ENCODE measurements around the gene AGTPBP1. TPM values are rescaled to one million over a fixed set of nuclear protein-coding genes. Genes with fewer than 3 reads are reported as not detected.

AGTPBP1 gene
- total and polyA plus RNA-seq, 2 of the 8 experiments (the other 6 are each of a cell fraction or from before 2014, with no cell fraction given): 13.4 to 65.2 TPM

DNA sequence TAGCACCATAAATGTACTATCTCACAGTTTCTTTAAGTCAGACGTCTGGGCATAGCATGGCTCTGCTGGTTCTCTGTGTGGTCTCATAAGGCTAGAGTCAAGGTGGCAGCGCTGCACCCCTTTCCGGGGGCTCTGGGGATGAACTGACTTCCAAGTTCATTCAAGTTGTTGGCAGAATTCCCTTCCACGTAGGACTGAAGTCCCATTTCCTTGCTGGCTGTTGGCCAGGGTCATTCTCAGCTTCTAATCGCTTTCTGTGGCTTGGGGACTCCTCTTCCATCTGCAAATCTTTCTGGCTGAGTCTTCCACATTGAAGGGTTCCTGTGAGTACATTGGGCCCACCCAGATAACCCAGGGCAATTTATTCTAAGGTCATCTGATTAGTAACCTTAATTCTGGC lies 211.0 kb downstream of the AGTPBP1 start:
- no peak for FAIRE-seq

More for the DNA sequence above, 211.0 kb downstream of the AGTPBP1 start:
- H3K27ac ChIP-seq (ENCODE audit: low read depth, low read length): no peak overlapping the region
- H2BK12ac ChIP-seq (ENCODE audit: low read depth, low read length): no peak overlapping the region
- H3K9ac ChIP-seq (replicated peaks in 1 of 4; ENCODE audit: extremely low read depth in 1 of 4, low read depth in 3 of 4, low read length in 3 of 4): no peak overlapping the region
- no peak for DNase-seq (ENCODE audit: low read depth in 1 of 2, low spot score in 2 of 2)
- H2BK5ac ChIP-seq (ENCODE audit: low read depth, low read length): no peak overlapping the region
- H2BK20ac ChIP-seq (ENCODE audit: low read length): no peak overlapping the region
- H4K20me1 ChIP-seq (replicated peaks in 1 of 2; ENCODE audit: control insufficient read depth in 1 of 2, insufficient read depth in 2 of 2, low read length in 2 of 2): peaks cover 0 to 4% of the 10 kb centered on the region in 2 experiments
- no peak overlapping the region for H4K8ac ChIP-seq (ENCODE audit: extremely low read depth, insufficient read depth, low read length)
- no peaks in the 10 kb centered on the region for H3K79me1 ChIP-seq (ENCODE audit: low read depth, low read length)
- TF ChIP-seq CREB1 (IDR thresholded peaks at IDR 0.05): no peak
- TF ChIP-seq RXRA (IDR thresholded peaks at IDR 0.05; ENCODE audit: insufficient read depth, low read depth, low read length): no peak
- no peak for TF ChIP-seq BCL11A (IDR thresholded peaks at IDR 0.05; ENCODE audit: low read depth in 2 of 2, low read length in 2 of 2)
- H3K4ac ChIP-seq (replicated peaks; ENCODE audit: insufficient read length, low read depth, low read length): no peak overlapping the region
- no peak overlapping the region for H3K23ac ChIP-seq (ENCODE audit: insufficient read length)
- no peaks in the 10 kb centered on the region for H3K36me3 ChIP-seq (ENCODE audit: control insufficient read depth in 2 of 4, insufficient read depth in 4 of 4, low read length in 3 of 4)
- no peaks in the 10 kb centered on the region for H3K27me3 ChIP-seq (replicated peaks in 1 of 4; ENCODE audit: control insufficient read depth in 3 of 4, extremely low read depth in 1 of 4, insufficient read depth in 3 of 4, low read length in 3 of 4)
- H2BK120ac ChIP-seq (replicated peaks; ENCODE audit: low read depth, low read length): no peak overlapping the region
- H2BK15ac ChIP-seq (ENCODE audit: low read length): no peak overlapping the region
- no peak overlapping the region for H3K14ac ChIP-seq (ENCODE audit: insufficient read length)
- WGBS, 2 experiments (ENCODE audit: extremely low coverage in 1 of 2, insufficient coverage in 1 of 2, insufficient read length in 1 of 2, insufficient replicate concordance in 2 of 2, low coverage in 1 of 2, low lambda C conversion rate in 2 of 2, missing lambda C conversion rate in 1 of 2): 87% methylated on average over 5 of the region's 5 CpGs; no CpG with 5 or more reads in 1 of the 2 experiments
- H3K18ac ChIP-seq (ENCODE audit: extremely low read depth, low read length): no peak overlapping the region
- no peak overlapping the region for H3K4me3 ChIP-seq (ENCODE audit: extremely low read depth in 1 of 4, insufficient read depth in 2 of 4, low read depth in 3 of 4, low read length in 4 of 4)
- H3K4me2 ChIP-seq (ENCODE audit: insufficient read depth in 1 of 2, low read depth in 2 of 2, low read length in 2 of 2): no peak overlapping the region
- ChIA-PET CTCF (ENCODE audit: partially characterized antibody) (no interaction called here), POLR2A (ENCODE audit: partially characterized antibody) (no interaction called here)
- no peak overlapping the region for H4K91ac ChIP-seq (replicated peaks; ENCODE audit: insufficient read length, low read length)
- H4K5ac ChIP-seq (ENCODE audit: insufficient read length, low read depth, low read length): no peak overlapping the region
- no peak overlapping the region for H3K56ac ChIP-seq (replicated peaks; ENCODE audit: insufficient read length, low read depth, low read length)
- peaks cover 5% of the 10 kb centered on the region; the same call in 1 of the 2 replicates for H3K23me2 ChIP-seq (ENCODE audit: low read depth, low read length)
- H3K79me2 ChIP-seq (ENCODE audit: control insufficient read depth in 1 of 2, insufficient read depth in 2 of 2, low read length in 2 of 2): no peaks in the 10 kb centered on the region
- H3K9me3 ChIP-seq (ENCODE audit: insufficient read depth in 2 of 2, low read depth in 1 of 2, low read length in 1 of 2): no peaks in the 10 kb centered on the region
- H2AK5ac ChIP-seq (ENCODE audit: low read depth, low read length): no peak overlapping the region
- no peak overlapping the region for H2AFZ ChIP-seq (ENCODE audit: low read length)
- no peaks in the 10 kb centered on the region for H3K4me1 ChIP-seq (replicated peaks in 1 of 4; ENCODE audit: control insufficient read depth in 3 of 4, insufficient read depth in 4 of 4, low read length in 3 of 4)

Measured in H1 (cell line).